Measurements from ENCODE around the gene PIP5K1A.
"Not testable (repeated sequence)": the region's sequence is repeated elsewhere in the genome, so short reads cannot be mapped to it uniquely, and the experiment has no call there.

PIP5K1A gene

GRCh38 chr1:151259351-151259750 lies 61.0 kb downstream of the PIP5K1A start:
- DNase-seq, result no peak

- DNase-seq, result no peak
Measured at GRCh38 chr1:151265446-151266236, 67.3 kb downstream of the PIP5K1A start.

GRCh38 chr1:151266315-151266714 lies 68.0 kb downstream of the PIP5K1A start:
- DNase-seq, result no peak

GRCh38 chr1:151266821-151267220 lies 68.5 kb downstream of the PIP5K1A start:
- no peak for DNase-seq

GRCh38 chr1:151267760-151268159 lies 69.4 kb downstream of the PIP5K1A start:
- DNase-seq, result no peak

GRCh38 chr1:151273924-151274466 lies 75.6 kb downstream of the PIP5K1A start:
- DNase-seq, result no peak

GRCh38 chr1:151275341-151275740 lies 77.0 kb downstream of the PIP5K1A start:
- DNase-seq, result not testable (repeated sequence)

- DNase-seq, result no peak
Measured at GRCh38 chr1:151277249-151277648, 78.9 kb downstream of the PIP5K1A start.

GRCh38 chr1:151281225-151281968 lies 83.0 kb downstream of the PIP5K1A start:
- peak; percentile 87 for DNase-seq

- DNase-seq, result peak; percentile 98
Measured at GRCh38 chr1:151281969-151282882, 83.9 kb downstream of the PIP5K1A start, which contains the start of gene ZNF687. TSS of gene ZNF687 (plus strand) at chr1:151282299. CDS start at chr1:151286292, 3,993 bp downstream.

- no peak for DNase-seq
Measured at GRCh38 chr1:151282883-151283725, 84.8 kb downstream of the PIP5K1A start.

- no peak for DNase-seq
Measured at GRCh38 chr1:151284013-151284577, 85.7 kb downstream of the PIP5K1A start.

GRCh38 chr1:151286619-151287340 lies 88.4 kb downstream of the PIP5K1A start:
- DNase-seq, result no peak

- no peak for DNase-seq
Measured at GRCh38 chr1:151287341-151287699, 89.0 kb downstream of the PIP5K1A start.

- no peak for DNase-seq
Measured at GRCh38 chr1:151287767-151288500, 89.6 kb downstream of the PIP5K1A start.

GRCh38 chr1:151288502-151288901 lies 90.2 kb downstream of the PIP5K1A start:
- no peak for DNase-seq

- no peak for DNase-seq
Measured at GRCh38 chr1:151289080-151289935, 91.0 kb downstream of the PIP5K1A start.

GRCh38 chr1:151289991-151290708 lies 91.8 kb downstream of the PIP5K1A start:
- DNase-seq, result no peak
